ENCODE results near the gene DNAH1. TPM values are rescaled to one million over a fixed set of nuclear protein-coding genes. Genes with fewer than 3 reads are reported as not detected.
"Not testable (repeated sequence)": the region's sequence is repeated elsewhere in the genome, so short reads cannot be mapped to it uniquely, and the experiment has no call there.

Gene DNAH1
- 8.9 TPM for total RNA-seq (ENCODE audit: unreplicated experiment)
- long read RNA-seq = 0 reads

DNA sequence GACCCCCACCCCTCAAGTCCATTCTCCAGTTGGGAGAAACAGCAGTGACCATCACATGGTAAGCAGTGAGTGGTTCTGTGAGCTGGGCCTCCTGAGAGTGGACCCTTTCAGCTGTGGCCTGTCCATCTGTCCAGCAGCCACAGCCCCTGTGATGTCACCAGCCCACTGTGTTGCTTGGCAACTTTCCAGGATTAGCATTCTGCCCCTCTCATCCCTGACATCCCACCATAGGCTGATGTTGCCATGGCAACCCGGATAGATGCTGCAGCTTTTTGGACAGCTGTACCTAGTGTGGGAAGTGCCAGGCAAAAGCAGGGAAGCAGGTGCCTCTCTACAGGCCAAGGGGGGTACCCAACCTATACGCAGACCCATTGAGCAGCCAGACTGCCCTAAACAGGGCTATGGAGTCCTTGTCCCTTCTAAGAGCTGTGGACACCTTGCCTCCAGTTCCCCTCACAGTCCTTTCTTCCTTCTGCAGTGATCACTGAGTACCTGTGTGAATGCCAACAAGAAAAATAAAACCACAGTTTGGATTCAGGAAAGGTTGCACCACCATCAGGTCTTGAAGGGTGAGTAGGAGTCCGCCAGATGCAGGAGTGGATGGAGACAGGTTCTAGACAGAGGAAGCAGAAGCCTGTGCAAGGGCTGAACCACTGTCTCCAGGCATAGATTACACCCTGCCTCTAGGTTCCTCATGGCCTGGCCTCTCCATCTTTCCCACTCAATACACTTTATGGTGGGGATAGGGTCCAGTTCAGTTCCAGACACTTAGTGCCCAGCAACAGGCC is at the start of gene DNAH1:
TSS of gene DNAH1 (plus strand) at position 343 of the 788 bp plus-strand sequence. CDS start 6,124 bp downstream, outside the sequence.
- Mint-ChIP-seq H3K36me3 (ENCODE audit: unreplicated experiment) (no peaks in the 10 kb centered on the region), H3K27me3 (ENCODE audit: unreplicated experiment) (peaks cover 8% of the 10 kb centered on the region), H3K4me1 (ENCODE audit: low read depth, unreplicated experiment) (peaks cover 33% of the 10 kb centered on the region), H3K27ac (ENCODE audit: unreplicated experiment) (peak within 1 kb of the TSS; percentile 99), H3K4me3 (ENCODE audit: unreplicated experiment) (peak within 1 kb of the TSS; percentile 78), H3K9me3 (ENCODE audit: unreplicated experiment) (peaks cover 19% of the 10 kb centered on the region)
- TF ChIP-seq, protein P1, sequence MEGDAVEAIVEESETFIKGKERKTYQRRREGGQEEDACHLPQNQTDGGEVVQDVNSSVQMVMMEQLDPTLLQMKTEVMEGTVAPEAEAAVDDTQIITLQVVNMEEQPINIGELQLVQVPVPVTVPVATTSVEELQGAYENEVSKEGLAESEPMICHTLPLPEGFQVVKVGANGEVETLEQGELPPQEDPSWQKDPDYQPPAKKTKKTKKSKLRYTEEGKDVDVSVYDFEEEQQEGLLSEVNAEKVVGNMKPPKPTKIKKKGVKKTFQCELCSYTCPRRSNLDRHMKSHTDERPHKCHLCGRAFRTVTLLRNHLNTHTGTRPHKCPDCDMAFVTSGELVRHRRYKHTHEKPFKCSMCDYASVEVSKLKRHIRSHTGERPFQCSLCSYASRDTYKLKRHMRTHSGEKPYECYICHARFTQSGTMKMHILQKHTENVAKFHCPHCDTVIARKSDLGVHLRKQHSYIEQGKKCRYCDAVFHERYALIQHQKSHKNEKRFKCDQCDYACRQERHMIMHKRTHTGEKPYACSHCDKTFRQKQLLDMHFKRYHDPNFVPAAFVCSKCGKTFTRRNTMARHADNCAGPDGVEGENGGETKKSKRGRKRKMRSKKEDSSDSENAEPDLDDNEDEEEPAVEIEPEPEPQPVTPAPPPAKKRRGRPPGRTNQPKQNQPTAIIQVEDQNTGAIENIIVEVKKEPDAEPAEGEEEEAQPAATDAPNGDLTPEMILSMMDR (IDR thresholded peaks at IDR 0.05; ENCODE audit: partially characterized antibody, unreplicated experiment) = no peak
- DNase-seq = peak; percentile 81

DNA sequence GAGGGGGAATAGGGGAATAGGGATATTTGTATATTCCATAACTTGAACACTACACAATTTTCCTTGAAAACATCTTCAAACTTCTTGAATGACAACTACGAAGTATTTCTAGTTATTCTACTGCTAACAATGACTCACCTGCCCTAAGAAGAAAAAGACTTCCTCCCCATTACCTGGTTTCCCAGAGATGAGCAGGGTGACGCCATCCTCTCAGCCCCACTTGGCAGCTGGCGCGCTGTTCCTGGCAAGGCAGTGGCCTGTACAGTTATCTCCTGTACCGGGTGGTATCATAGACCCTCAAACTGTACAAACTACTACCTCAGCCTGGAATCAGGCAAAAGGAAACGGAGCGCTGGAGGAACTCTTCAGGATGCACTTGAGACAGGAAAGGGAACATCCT is 48.1 kb upstream of the DNAH1 start:
- H3K4me3 Mint-ChIP-seq (ENCODE audit: unreplicated experiment) = no peak overlapping the region
- no peaks in the 10 kb centered on the region for H3K27me3 Mint-ChIP-seq (ENCODE audit: unreplicated experiment)
- peaks cover 1% of the 10 kb centered on the region for H3K4me1 Mint-ChIP-seq (ENCODE audit: low read depth, unreplicated experiment)
- no peak for DNase-seq
- no peaks in the 10 kb centered on the region for H3K36me3 Mint-ChIP-seq (ENCODE audit: unreplicated experiment)
- H3K27ac Mint-ChIP-seq (ENCODE audit: unreplicated experiment) = no peak overlapping the region
- H3K9me3 Mint-ChIP-seq (ENCODE audit: unreplicated experiment) = peaks cover 2% of the 10 kb centered on the region
- TF ChIP-seq, protein P1 (IDR thresholded peaks at IDR 0.05; ENCODE audit: partially characterized antibody, unreplicated experiment) = no peak

DNA sequence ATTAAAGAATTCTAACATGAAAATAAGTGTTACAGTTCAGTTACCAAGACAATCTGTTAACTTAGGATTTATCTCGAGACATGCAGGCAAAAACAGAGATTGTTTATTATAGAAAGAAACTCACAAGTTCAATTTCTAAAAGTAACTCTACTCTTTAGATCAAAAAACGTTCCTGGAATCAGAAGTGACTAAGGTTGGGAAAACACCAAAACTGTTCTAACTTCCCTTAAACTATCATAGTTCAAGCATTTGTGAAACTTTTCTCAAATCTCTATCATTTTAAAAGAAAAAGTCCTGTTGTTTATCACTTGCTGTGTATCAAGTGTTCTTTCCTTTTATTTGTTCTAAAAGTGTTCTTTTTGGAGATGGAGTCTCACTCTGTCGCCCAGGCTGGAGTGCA is 46.3 kb upstream of the DNAH1 start:
- no peaks in the 10 kb centered on the region for H3K4me1 Mint-ChIP-seq (ENCODE audit: low read depth, unreplicated experiment)
- TF ChIP-seq, protein P1 (IDR thresholded peaks at IDR 0.05; ENCODE audit: partially characterized antibody, unreplicated experiment) = no peak
- no peaks in the 10 kb centered on the region for H3K36me3 Mint-ChIP-seq (ENCODE audit: unreplicated experiment)
- H3K9me3 Mint-ChIP-seq (ENCODE audit: unreplicated experiment) = peaks cover 2% of the 10 kb centered on the region
- no peak overlapping the region for H3K27ac Mint-ChIP-seq (ENCODE audit: unreplicated experiment)
- no peak for DNase-seq
- no peaks in the 10 kb centered on the region for H3K27me3 Mint-ChIP-seq (ENCODE audit: unreplicated experiment)
- no peak overlapping the region for H3K4me3 Mint-ChIP-seq (ENCODE audit: unreplicated experiment)

DNA sequence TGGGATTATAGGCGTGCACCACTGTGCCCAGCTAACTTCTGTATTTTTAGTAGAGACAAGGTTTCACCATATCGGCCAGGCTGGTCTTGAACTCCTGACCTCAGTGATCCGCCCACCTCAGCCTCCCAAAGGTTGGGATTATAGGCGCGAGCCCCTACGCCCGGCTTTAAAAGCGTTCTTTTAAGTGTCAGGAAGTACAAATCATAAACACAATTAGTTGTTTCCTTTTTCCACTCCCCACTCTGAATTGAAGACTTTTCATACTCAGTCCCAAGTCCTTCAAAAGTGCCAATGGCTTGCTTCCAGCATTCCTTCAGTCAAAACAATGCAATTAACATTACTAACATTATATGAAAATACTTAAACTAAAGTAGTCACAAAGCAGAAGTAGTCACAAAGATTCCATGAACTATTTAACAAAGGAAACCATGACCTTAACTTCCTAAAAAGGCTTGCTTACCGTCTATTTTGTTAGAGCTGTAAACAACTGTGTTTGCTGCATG is 45.8 kb upstream of the DNAH1 start:
- Mint-ChIP-seq H3K36me3 (ENCODE audit: unreplicated experiment) (no peaks in the 10 kb centered on the region), H3K27ac (ENCODE audit: unreplicated experiment) (no peak overlapping the region), H3K4me1 (ENCODE audit: low read depth, unreplicated experiment) (no peaks in the 10 kb centered on the region), H3K27me3 (ENCODE audit: unreplicated experiment) (no peaks in the 10 kb centered on the region), H3K4me3 (ENCODE audit: unreplicated experiment) (no peak overlapping the region), H3K9me3 (ENCODE audit: unreplicated experiment) (peaks cover 2% of the 10 kb centered on the region)
- DNase-seq = no peak
- TF ChIP-seq, protein P1 (IDR thresholded peaks at IDR 0.05; ENCODE audit: partially characterized antibody, unreplicated experiment) = no peak

DNA sequence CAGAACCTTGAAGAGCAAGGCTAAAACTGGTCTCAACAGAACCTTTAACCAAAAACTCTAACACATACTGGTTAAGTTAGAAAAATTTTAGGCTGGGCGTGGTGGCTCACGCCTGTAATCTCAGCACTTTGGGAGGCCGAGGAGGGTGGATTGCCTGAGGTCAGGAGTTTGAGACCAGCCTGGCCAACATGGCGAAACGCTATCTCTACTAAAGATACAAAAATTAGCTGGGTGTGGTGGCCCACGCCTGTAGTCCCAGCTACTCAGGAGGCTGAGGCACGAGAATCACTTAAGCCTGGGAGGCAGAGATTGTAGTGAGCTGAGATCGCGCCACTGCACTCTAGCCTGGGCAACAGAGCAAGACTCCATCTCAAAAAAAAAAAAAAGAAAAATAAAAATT is 43.9 kb upstream of the DNAH1 start:
- H3K9me3 Mint-ChIP-seq (ENCODE audit: unreplicated experiment); DNase-seq; H3K4me1 Mint-ChIP-seq (ENCODE audit: low read depth, unreplicated experiment); H3K36me3 Mint-ChIP-seq (ENCODE audit: unreplicated experiment); H3K27ac Mint-ChIP-seq (ENCODE audit: unreplicated experiment); H3K27me3 Mint-ChIP-seq (ENCODE audit: unreplicated experiment); H3K4me3 Mint-ChIP-seq (ENCODE audit: unreplicated experiment): not testable (repeated sequence)

All from glutamatergic neuron (in vitro differentiated cells).